ENCODE measurements around the gene ATF3.

The ATF3 gene

DNA sequence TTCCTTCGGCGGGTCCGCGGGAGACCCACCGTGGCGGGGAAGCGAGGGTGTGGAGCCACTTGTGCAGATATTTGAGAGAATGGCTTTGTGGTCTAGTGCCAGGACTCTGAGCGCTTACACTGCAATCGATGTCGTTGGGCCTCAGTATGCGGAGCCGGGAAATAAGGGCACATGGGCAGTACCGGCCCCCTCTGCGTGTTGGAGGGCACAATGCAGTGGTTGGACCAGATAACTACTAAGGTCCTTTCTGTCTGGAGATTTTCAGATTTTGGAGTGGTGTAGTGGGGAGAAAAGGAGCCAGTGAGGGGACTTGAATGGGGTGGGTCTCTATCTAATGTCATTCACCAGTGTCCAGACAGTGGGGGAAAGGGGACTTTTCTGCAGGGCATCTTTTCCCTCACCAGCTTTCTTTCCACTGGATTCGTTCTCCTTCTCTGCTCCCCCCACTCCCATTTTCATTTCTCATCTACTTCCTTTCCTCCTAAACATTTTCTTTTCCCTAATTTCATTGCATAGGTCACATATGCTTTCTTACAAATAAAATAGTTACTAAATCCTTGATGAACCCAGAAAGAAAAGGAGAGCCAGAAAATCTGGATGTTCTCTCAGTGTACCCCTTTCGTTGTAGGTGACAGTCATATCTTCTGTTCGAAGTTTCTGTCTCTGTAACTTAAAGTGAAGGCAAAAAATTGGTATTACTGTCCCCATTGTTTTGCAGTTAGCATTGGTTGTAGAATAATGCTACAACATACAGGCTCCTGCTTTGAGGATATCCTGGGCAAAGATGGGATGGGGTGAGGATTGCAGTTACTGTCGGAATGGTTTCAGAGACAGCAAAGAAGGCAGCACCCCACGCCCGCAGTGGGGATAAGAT, 1.4 kb downstream of the ATF3 start:
- DNase-seq = no peak

DNA sequence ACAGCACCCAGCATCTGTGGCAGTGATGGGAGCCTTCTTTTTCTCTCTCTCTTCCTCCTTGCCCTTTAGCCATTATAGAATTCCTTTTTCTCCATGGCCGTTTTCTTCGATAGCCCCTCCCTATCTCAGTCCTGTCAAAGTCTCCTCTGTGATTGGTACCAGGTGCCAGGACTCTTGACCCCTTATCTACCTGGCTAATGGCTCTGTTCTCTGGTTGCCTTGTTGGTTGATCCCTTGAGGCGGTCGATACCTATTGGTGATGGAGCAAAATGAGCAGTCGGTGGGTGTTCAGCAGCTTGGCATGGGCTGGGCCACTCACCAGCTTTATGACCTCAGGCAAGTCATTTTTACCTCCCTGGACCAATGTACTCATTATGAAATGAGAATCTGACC, 2.0 kb downstream of the ATF3 start:
- DNase-seq = no peak

DNA sequence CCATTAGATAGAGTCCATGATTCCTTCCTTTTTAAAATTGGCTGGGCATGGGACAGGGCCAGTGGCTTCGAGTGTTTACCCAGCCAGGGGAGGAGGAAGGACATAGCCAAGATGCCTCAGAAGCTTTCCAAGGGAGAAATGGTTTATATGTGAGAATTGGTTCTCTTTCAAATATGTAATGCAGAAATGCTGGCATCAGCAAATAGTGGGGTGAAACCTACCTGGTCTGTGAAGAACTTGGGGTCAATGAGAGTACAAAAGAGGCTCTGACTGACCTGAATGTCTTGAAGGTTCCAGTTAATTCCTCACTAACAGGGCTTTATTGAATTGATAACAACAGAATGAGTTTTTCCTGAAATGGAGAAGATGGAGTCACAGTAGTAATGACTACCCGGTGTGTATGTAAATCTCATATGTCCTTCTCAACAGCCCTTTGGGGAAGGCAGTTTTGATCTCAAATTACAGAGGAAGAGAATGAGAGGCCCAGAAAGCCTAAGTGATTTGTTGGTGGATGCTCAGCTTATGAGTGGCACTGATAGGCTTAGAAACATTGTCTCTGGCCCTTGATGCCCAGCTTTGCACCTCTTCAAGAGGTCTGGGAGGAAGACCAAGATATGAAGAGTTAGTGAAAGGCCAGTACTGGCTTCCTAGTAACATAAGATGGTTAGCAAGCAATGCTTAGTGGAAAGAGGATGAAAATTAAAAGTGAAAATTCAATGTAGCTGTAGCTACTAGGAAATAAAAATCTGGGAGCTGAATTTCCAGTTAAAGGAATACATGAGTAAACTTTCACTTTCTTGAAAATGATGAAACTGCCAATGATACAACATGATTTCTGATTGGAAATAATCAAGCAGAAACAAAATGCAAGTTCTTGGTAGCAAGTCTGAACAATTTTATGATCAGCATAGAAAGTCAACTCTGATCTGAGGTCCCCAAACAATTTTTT, 2.7 kb downstream of the ATF3 start:
- no peak for DNase-seq

DNA sequence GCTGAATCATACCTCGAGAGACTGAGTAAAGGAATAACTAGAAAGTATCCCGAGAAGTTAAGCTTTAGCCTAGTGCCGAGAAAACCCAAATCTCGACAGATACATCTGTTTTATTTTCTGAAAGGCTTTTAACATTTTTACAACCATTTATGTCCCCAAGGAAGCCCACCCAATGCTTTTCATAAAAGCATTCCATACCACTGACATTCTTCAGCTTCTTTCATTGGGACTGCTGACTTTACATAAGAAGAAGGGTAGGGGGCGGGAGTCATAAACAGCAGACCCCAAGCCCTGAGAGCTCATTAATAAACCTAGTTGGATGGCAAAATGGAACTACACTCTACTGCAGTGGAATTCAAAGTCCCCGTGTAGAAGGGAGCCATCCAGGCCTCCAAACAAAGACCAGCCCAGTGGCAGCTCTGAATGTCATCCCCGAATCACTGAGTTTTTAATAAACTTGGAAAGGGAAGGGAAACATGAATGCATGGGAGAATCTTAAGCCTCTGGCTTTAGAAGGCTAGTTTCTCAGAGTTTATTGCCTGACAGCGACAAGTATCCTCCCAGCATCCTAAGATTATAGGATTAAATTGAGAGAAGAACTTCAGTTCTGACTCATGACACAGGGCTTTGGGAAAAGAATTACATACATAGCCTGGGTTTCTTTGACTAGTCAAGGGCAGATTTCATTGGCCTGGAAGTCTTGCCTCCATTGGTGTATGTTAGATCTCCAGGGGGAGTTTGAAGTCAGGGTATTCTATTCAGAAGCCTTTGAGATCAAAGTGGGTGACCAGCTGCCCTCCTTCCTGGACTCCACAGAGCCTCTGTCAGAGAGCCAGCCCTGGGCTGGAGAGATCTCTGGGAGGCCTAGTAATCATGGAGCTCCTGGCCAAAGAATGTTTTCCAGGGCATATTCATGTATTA, 3.7 kb downstream of the ATF3 start:
- no peak for DNase-seq

DNA sequence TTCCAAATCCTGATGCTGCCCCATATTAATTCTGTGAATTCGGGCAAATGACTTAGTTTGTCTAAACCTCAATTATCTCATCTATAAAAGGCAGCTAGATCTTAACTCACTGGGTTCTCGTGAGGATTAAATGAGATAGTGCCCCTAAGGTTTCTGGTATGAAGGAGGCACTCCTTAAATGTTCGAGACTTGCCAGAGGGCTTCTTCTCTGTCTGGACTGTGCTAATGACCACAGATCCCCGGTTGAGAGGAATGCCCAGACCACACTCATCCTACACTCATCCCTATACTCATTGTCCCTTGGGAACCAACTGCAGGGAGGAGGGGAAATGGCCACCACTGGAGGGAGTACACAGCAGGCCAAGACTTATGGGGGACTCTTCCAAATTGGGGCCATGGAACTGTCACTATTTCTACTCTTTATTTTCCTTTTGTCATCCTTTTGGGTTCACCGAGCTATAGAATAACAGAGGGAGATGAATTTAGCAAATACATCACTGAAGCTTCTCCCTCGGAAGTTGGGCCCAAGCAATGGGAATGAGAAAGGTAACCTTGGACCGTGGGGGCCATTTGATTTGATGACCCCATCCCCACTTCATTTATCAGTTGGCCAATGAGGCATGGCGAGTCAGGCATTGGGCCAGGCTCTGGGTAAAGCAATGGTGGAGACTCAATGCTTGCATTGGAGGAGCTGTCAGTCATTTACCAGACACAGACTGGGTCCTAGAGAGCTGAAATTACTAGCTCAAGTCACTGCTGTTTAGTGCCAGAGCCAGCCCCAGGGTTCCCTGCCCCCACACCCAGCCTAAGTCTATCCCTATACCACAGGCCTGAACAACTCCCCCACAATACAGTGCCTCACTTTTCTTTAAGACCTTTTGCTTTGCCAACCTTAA, 5.1 kb downstream of the ATF3 start:
- DNase-seq = no peak

DNA sequence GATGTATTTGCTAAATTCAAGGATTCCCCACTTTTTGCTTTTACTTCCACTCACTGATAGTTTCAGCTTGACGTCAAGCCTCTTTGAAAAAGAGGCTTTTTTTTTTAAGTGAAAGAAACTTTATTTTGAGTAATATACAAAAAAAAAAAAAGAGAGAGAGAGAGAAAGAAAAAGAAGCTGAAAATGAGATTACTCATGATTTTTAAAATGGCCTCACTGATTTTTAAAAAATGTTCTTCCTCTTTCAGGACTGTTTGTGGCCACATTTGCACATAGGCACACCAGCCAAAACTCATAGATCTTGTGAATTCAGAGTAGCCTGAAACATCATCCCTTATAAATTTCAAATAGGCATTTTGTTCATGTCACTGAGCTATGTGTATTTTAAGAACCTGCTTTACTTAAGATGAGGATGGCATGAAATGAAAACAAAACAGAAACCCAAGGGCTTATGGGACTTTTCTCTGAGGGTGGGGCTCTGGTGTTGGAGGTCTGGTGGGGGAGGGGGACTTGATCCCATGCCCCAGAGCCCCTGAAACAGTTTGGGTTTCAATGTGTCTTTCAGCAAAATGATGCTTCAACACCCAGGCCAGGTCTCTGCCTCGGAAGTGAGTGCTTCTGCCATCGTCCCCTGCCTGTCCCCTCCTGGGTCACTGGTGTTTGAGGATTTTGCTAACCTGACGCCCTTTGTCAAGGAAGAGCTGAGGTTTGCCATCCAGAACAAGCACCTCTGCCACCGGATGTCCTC, 6.1 kb downstream of the ATF3 start:
- no peak for DNase-seq

DNA sequence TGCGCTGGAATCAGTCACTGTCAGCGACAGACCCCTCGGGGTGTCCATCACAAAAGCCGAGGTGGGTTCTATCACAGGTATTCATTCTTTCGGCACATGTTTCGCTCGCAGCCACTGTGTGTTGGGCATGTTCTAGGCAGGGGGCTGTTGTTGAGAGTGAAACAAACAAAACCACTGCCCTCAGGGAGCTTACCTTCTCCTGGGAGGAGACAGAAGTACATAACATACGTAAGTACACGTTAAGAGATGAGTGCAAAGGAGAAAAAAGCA, 6.6 kb downstream of the ATF3 start:
- DNase-seq = no peak

DNA sequence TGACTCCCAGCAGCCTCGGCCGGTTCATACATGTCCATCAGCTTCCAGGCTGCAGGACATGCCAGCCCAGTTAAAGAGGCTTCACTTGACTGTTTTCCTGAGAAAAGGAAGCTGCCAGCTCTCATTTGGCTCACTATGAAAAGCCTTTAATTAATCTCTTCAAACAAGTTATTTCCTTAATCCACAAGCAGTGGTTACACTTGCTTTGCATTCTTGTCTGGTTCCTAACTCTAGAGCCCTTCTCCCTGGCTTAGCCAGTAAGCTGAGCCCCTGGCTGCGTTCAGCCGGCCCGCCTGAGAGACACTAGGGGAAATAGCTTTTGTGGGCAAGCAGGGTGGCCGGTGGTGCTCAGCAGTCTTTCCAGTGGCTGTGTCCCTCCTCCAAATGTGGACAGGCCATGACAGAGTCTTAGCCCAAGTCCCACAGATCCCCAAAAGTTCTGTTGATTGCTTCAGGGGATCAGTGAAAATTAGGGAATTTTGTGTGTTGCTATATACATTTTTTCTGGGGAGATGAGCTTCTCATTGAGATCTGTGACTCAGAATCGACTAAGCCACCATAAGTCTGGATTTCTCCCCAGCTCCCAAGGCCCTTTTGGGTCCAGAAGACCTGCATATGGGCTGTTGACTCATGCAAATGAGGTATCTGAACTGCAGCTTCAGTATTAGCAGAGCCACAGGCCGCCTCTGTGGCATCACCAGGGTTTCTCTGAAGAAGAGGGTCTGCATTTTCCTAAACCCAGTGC, 10.1 kb downstream of the ATF3 start:
- DNase-seq = no peak

DNA sequence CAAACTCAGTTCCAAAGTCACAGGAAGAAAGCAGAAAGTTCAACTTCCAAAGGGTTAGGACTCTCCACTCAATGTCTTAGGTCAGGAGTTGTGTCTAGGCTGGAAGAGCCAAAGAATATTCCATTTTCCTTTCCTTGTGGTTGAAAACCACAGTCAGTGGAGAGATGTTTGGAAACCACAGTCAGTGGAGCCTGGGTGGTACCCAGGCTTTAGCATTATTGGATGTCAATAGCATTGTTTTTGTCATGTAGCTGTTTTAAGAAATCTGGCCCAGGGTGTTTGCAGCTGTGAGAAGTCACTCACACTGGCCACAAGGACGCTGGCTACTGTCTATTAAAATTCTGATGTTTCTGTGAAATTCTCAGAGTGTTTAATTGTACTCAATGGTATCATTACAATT, 11.7 kb downstream of the ATF3 start:
- DNase-seq = no peak

DNA sequence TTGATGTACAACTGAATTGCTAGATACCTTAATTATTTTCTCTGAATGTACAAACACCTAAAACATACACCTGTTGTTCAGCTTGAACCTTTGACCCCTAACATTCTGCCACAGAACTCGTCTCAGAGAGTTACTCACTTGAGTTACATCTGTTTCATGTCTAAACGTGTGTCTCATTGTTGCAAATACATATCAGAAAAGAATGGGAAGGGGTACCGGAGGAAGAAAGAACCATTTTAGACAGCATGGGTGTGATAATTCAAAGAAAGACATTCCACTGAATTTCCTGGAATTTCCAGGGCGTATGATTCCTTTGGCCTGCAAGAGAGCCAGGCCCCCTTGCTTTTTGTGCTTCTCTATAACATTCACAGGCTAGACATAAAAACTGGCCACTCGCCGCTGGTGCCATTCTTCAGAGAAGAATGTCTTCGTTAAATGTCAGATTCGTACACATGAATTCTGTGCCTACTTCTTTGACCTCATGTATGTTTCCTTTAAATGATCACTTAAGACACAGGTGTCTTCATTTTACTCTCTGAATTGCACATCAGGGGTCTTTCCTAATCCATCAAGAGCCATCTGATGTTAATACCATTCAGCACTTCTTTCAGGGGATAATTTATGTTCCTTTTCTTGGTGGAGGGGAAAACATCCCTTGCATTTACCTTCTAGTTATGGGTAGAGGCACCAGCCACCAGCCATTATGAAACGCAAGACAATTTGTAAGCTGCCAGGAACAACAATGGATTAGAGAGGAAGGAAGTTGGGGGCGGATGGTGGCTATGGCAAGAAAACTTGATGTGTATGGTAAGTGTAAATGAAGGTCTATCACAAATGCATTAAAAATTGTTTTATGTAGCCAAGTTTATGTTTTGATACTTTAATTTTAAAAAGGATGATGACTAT, 12.7 kb downstream of the ATF3 start:
- no peak for DNase-seq

DNA sequence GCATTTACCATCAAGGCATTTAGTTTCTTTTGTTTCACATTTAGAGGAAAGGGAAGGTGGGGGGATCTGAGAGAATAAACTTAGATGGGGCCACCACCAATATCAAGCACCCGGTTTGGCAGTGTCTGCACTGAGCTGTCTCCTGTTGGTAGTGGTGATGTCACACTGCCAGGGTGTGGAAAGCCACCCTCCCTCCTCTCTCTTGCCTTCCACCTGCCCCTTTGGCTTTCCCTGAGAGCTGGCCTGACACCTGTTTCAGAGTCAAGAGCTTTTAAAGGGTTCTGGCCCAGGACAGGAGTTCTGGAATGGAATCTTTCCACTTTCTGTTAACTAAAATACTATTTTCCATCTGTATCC, 13.4 kb downstream of the ATF3 start:
- DNase-seq = no peak

DNA sequence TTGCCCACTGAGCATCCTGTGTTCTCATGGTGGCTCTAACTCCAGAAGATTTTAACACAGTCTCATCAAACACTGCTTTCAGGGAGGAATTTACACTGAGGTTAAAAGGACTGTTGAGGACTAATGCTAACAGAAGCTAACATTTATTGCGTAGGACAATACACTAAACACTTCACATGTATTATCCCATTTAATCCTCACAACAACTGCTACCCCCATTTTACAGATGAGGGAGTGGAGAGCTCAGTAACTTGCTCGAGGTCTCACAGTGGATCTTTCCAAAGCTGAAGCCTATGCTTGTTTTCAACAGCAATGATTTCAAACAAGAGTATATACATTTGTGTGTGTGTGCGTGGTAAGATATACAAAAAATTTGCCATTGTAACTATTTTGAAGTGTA, 13.9 kb downstream of the ATF3 start:
- DNase-seq = no peak

DNA sequence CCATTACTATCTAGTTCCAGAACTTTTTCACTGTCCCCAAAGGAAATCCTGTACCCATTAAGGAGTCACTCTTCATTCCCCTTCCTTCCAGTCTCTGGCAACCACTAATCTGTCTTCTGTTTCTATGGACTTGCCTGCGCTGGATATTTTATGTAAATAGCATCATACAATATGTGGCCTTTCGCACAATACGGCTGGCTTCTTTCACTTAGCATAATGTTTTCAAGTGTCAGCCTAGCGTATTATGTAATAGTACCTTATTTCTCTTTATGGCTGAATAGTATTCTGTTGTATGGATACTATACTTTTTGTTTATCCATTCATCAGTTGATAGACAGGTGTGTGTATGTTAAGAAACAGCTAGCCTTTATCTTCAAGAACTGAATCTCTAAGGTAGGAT, 14.3 kb downstream of the ATF3 start:
- DNase-seq = no peak

DNA sequence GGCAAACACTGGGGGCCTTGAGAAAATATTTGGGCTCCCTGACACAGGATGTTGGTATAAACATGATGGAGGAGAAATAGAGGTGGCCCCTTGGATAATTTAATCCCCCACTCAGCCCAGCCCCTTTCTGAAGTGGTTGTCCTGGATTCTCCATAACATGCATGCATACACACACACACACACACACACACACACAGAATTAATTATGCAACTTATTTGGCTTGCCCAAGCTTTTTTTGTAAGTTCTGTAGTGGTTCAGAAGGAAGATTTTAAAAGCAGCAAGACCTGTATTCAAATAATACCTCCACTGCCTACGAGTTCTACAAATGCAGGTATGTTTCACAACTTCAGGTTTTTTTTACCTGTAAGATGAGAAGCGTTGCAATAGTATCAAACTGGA, 15.0 kb downstream of the ATF3 start:
- no peak for DNase-seq

DNA sequence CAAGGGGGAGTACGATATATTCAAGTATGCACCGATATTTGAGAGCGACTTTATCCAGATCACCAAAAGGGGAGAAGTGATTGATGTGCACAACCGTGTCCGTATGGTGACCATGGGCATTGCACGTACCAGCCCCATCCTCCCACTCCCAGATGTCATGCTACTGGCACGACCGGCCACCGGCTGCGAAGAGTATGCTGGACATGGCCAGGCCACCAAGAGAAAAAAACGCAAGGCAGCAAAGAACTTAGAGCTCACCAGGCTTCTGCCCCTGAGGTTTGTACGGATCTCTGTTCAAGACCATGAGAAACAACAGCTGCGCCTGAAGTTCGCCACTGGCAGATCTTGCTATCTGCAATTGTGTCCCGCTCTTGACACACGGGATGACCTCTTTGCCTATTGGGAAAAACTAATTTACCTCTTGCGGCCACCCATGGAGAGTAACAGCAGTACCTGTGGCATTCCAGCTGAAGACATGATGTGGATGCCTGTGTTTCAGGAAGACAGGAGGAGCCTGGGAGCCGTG, 16.5 kb downstream of the ATF3 start:
- no peak for DNase-seq

DNA sequence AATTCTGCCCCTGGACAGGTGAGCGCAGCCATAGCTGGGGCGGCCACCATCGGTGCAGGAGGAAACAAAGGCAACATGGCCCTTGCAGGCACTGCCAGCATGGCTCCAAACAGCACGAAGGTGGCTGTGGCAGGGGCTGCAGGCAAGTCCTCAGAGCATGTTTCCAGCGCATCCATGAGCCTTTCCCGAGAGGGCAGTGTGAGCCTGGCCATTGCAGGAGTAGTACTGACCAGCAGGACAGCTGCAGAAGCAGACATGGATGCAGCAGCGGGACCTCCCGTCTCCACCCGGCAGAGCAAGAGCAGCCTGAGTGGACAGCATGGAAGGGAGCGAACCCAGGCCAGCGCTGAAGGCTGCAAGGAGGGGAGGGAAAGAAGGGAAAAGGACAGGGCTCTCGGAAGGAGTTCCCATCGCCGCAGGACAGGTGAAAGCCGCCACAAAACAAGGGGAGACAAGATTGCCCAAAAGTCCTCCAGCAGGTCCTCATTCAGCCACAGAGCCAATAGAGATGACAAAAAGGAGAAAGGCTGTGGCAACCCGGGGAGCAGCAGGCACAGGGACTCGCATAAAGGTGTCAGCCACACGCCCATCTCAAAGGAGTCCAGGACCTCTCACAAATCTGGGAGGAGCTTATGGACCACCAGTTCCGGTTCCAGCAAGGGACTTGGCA, 17.4 kb downstream of the ATF3 start:
- DNase-seq = no peak

DNA sequence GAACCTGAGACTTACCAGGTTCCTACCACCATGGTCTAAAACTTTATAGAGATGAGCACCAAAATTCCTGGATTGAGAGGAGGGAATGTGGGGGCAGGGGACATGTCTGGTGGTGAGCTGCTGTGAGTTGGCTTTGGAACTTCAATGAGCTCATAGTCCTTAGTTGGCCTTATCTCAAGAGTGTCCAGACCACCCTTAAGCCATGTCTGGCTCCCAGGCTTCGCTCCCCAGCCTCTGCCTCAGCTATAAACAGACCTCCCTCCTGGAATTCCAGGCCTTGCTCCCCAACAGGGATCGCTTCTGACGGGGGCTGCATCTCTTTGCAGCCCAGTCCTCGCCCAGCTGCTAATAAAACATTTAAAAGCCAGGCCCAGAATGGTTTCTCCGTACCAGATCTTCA, 19.5 kb downstream of the ATF3 start:
- DNase-seq = no peak

DNA sequence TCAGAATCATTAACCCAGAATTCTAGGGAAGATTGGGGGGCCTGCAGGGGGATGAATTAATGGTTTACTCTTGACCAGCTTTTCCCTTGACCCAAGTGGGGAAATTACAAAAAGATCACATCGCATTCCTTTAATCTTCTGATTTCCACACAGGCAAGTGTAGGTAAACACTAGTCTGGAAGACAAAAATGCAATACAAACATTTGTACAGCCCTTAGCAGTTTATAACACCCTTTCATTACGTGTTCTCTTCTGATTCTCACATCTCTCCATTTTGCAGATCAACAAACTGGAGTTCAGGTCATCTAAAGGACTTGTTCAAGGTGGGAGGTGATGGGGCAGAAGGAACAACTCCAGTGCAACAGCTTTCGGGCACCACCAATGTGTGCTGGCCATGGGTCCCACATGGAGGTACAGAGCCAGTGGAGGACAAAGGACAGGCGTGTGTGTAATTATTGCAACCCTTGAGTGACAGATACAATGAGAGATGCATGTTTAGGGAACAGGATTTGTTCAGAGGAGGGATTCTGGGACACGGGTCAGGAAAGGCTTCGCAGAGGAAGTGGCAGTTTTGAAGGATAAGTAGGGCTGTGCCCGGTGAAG, 20.4 kb downstream of the ATF3 start:
- no peak for DNase-seq
